GM20000 (cell line): ENCODE measurements around the gene ZNF544.

Experiments used
- DNase-seq: peaks from one replicate; pipeline ENCODE4 v3.0.0; 2012; ENCODE audit warnings: low spot score
- TF ChIP-seq, protein P1 (sequence below): IDR thresholded peaks from 2 replicates; pipeline ENCODE4 v1.5.1; 2012; ENCODE audit warnings: mild to moderate bottlenecking, control low read depth; ENCODE audit errors: extremely low read depth, missing control alignments

The ZNF544 gene

DNA sequence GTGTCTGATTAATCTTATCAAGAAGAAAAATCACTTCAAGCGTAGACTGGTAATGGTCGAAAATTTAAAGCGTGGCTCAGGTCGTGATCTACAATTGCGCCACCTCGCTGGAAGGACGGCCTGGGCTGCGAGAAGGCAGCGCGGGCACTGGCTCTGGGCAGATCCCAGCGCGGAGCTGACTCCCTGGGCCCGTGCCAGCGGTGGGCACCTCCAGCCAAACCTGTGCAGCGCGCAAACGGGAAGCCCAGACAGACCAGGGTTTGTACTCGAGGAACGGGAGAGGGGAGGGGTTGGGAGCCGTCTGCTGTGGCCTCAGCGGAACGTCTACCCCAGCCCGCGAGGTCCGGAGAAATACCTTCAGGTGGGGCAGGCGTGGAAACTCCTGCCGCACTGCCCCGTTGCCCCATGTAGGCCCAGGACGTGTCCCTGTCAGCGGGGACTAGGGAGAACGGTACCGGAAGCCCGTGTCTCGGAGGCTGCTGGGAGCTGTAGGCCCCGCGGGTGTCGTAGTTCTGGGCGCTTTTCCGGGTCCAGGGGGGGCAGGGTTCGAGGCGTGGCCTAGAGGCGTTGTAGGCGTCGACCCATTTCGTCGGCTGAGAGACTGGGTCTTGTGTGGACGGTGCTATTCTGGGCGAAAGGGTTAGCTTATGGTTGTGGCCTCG lies 24.8 kb upstream of the ZNF544 start:
- DNase-seq = no peak
- TF ChIP-seq, protein P1, sequence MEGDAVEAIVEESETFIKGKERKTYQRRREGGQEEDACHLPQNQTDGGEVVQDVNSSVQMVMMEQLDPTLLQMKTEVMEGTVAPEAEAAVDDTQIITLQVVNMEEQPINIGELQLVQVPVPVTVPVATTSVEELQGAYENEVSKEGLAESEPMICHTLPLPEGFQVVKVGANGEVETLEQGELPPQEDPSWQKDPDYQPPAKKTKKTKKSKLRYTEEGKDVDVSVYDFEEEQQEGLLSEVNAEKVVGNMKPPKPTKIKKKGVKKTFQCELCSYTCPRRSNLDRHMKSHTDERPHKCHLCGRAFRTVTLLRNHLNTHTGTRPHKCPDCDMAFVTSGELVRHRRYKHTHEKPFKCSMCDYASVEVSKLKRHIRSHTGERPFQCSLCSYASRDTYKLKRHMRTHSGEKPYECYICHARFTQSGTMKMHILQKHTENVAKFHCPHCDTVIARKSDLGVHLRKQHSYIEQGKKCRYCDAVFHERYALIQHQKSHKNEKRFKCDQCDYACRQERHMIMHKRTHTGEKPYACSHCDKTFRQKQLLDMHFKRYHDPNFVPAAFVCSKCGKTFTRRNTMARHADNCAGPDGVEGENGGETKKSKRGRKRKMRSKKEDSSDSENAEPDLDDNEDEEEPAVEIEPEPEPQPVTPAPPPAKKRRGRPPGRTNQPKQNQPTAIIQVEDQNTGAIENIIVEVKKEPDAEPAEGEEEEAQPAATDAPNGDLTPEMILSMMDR = no peak

DNA sequence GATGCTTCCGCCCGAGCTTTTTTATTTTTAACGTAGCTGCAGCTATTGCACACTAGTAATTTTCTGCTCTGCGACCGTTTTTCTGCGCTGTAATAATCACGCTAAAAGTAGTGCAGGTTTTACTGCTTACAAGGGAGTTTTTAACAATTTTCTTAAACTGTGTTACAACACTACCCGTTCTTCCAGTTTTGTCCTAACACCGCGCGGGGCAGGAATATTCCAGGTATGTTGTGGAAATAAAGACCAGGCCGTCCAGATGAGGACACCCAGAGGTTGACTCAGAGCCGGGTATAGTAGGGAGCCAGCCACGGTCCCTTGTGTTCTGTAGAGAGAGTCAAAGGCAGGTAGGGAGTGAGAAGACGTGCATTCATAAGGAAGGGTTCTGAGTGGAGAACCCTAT lies 24.1 kb upstream of the ZNF544 start:
- no peak for DNase-seq
- TF ChIP-seq, protein P1 = no peak

DNA sequence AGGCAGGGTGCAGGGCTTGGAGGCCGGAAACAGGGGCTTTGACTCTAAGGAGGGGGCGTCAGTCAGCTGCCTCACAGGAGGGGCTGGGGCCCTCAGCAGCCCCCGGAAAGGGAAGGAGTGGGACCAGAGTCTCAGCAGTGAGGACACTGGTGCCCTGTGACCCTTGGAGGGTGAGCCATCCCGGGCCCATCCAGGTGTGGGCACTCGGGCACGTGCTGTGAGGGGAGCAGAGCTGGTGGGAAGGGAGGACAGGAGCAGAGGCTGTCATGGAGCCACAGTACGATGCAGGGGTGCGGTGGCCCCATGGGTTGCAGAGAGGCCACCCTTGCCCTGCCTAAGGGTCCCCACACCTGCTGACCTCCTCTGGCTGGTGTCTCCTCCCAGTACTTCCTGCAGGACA lies 19.1 kb upstream of the ZNF544 start:
- TF ChIP-seq, protein P1 = no peak
- DNase-seq = no peak

DNA sequence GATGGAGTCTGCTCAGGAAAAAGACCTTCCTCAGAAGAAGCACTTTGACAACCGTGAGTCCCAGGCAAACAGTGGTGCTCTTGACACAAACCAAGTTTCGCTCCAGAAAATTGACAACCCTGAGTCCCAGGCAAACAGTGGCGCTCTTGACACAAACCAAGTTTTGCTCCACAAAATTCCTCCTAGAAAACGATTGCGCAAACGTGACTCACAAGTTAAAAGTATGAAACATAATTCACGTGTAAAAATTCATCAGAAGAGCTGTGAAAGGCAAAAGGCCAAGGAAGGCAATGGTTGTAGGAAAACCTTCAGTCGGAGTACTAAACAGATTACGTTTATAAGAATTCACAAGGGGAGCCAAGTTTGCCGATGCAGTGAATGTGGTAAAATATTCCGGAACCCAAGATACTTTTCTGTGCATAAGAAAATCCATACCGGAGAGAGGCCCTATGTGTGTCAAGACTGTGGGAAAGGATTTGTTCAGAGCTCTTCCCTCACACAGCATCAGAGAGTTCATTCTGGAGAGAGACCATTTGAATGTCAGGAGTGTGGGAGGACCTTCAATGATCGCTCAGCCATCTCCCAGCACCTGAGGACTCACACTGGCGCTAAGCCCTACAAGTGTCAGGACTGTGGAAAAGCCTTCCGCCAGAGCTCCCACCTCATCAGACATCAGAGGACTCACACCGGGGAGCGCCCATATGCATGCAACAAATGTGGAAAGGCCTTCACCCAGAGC lies 16.2 kb upstream of the ZNF544 start:
- no peak for DNase-seq
- TF ChIP-seq, protein P1 = no peak

DNA sequence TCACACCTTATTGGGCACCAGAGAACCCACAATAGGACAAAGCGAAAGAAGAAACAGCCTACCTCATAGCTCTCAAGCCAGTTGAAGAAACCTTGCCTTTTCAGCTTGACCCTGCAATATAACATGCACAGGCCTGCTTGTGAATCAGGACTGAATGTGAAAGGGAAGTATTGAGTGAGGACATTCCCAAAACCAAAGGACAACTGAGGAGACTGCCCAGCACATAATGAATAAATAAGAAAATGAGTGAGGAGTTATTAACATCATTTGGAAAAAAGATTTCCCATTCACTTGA lies 15.7 kb upstream of the ZNF544 start:
- no peak for DNase-seq
- TF ChIP-seq, protein P1 = no peak

DNA sequence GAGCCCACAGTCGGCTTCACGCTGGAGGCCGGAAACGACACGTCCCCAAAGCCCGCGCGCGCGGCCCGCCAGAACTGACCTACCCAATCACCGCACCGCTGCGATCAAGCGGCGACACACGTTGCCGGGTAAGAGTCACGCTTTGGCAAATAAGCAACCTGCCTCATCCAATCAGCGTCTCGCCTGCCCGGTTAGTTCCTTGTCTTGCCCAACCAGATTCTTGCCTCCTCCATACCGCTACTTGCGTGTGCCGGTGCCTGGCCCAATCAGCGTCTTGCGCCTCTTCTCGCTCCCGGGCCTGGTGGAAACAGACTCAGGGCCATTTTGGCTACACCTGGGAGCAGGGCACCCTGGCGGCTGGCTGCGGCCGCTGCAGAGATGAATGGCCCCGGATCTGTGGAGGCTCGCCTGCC lies 11.6 kb upstream of the ZNF544 start:
- no peak for DNase-seq
- TF ChIP-seq, protein P1 = no peak

DNA sequence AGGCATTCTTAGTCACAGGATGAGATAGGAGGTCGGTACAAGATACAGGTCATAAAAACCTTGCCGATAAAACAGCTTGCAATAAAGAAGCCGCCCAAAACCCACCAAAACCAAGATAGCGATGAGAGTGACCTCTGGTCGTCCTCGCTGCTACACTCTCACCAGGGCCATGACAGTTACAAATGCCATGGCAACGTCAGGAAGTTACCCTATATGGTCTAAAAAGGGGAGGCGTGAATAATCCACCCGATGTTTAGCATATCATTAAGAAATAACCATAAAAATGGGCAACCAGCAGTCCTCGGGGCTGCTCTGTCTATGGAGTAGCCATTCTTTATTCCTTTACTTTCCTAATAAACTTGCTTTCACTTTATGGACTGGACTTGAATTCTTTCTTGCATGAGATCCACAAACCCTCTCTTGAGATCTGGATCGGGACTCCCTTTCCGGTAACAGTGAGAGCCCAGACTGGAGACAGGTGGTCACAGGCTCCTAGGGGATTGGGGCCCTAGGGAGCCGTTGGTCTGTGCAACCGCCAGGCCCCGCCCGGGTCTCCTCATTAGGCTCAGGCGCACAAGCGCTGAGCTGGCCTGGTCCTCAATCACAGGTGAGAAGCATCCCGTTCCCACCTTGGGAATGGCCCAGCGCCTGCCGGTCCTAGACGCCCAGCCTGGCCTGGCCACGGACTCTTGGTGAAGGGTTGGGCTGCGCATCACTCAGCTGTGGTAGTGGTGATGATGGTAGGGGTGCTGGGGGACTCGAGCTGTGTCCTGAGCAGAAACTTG lies 10.9 kb upstream of the ZNF544 start:
- DNase-seq = no peak
- TF ChIP-seq, protein P1 = no peak
